Testis (tissue), 3 donors: ENCODE measurements around the gene GRIK4. TPM values are rescaled to one million over a fixed set of nuclear protein-coding genes. Genes with fewer than 3 reads are reported as not detected.

Experiments
- DNase-seq: peaks from one replicate; pipeline ENCODE4 v3.0.0-alpha.2; 2019
- H3K27ac ChIP-seq, 2 donors: fragments of 200-600 bp; sonication (generic); one replicate each; pipeline ENCODE4 v1.5.1; 2019
- H3K27me3 ChIP-seq: fragments of 200-600 bp; sonication (generic); one replicate; pipeline ENCODE4 v1.5.1; 2019
- H3K36me3 ChIP-seq: fragments of 200-600 bp; sonication (generic); one replicate; pipeline ENCODE4 v1.5.1; 2017; ENCODE audit warnings: low read depth; ENCODE audit errors: missing control alignments
- H3K4me1 ChIP-seq: fragments of 200-600 bp; sonication (generic); one replicate; pipeline ENCODE4 v1.5.1; 2019
- H3K4me3 ChIP-seq, 2 donors: fragments of 200-600 bp; sonication (generic); one replicate each; pipeline ENCODE4 v1.5.1; 2017 to 2019
- H3K9me3 ChIP-seq: fragments of 200-600 bp; sonication (generic); one replicate; pipeline ENCODE4 v1.5.1; 2017
- CTCF ChIP-seq, 3 experiments: fragments of 450-650 bp in 2 of 3; fragments of 200-600 bp in 1 of 3; sonication (generic) in 1 of 3; IDR thresholded peaks; one replicate each; pipeline ENCODE4 v1.5.1; 2016 to 2019; ENCODE audit warnings: antibody characterized with exemption in 3 of 3, mild to moderate bottlenecking in 2 of 3, moderate library complexity in 1 of 3
- POLR2A ChIP-seq: fragments of 450-650 bp; IDR thresholded peaks from one replicate; pipeline ENCODE4 v1.6.1; 2017; ENCODE audit warnings: antibody characterized with exemption, mild to moderate bottlenecking, moderate library complexity
- WGBS, 2 donors: methylation state at CpG; one replicate each; pipeline ENCODE4 v1.1.5; 2018; 5-methylcytosine and 5-hydroxymethylcytosine counted together
- intact Hi-C: fragments of 100-400 bp; cut with DNase I; formaldehyde crosslinking; loops from one replicate; pipeline ENCODE4 v1.15.1; 2023; ENCODE audit warnings: low total_unique reads
- polyA plus RNA-seq: library from polyadenylated mRNA; stranded (reverse); fragments of 350-450 nt; fragmentation: Illumina TruSeq; extraction: RNeasy Lipid Tissue Mini Kit (QIAGEN cat#74804); gene quantifications from one replicate; pipeline ENCODE4 v1.2.3, GENCODE V29; 2014; ENCODE audit warnings: low read depth, low replicate concordance; ENCODE audit not compliant: insufficient read depth
- total RNA-seq, 2 donors: library from RNA; depleted of rRNA; stranded (reverse); fragments of >200 nt; gene quantifications; one replicate each; pipeline ENCODE4 v1.2.3, GENCODE V29; 2016

The GRIK4 gene
- total and polyA plus RNA-seq, 3 donors from 2014 or later: 2.6 to 3.0 (median 2.6) TPM

- no peak for TF ChIP-seq CTCF (IDR thresholded peaks at IDR 0.05)
- no peak for TF ChIP-seq POLR2A
- intact Hi-C loops: no loop called here
- DNase-seq: no peak
- Histone ChIP-seq H3K36me3 (no peaks in the 10 kb centered on the region), H3K4me3 (no peak overlapping the region), H3K9me3 (no peaks in the 10 kb centered on the region), H3K27me3 (no peaks in the 10 kb centered on the region), H3K27ac (no peak overlapping the region), H3K4me1 (no peaks in the 10 kb centered on the region)
- WGBS, 2 donors: 78 to 79% methylated on average over 9 of the region's 9 CpGs
These were observed 150.6 kb downstream of the GRIK4 start for GRCh38 chr11:120662071-120662676.

GRCh38 chr11:120663142-120663541, 151.6 kb downstream of the GRIK4 start:
- TF ChIP-seq CTCF (IDR thresholded peaks at IDR 0.05): no peak
- TF ChIP-seq POLR2A: no peak
- DNase-seq: no peak
- intact Hi-C loops: no loop called here
- H3K27me3 ChIP-seq: no peaks in the 10 kb centered on the region
- WGBS, 2 donors: 79 to 83% methylated on average over 2 of the region's 2 CpGs
- H3K4me1 ChIP-seq: no peaks in the 10 kb centered on the region
- no peak overlapping the region for H3K4me3 ChIP-seq
- H3K36me3 ChIP-seq: no peaks in the 10 kb centered on the region
- H3K9me3 ChIP-seq: no peaks in the 10 kb centered on the region
- H3K27ac ChIP-seq: no peak overlapping the region

- no peak for DNase-seq
- Histone ChIP-seq H3K4me3 (no peak overlapping the region), H3K27me3 (no peaks in the 10 kb centered on the region), H3K36me3 (no peaks in the 10 kb centered on the region), H3K4me1 (no peaks in the 10 kb centered on the region), H3K9me3 (no peaks in the 10 kb centered on the region), H3K27ac (no peak overlapping the region)
- WGBS, 2 donors: 81 to 84% methylated on average over 10 of the region's 10 CpGs
- intact Hi-C loops: no loop called here
- TF ChIP-seq POLR2A: no peak
- no peak for TF ChIP-seq CTCF (IDR thresholded peaks at IDR 0.05)
These were observed 154.6 kb downstream of the GRIK4 start for GRCh38 chr11:120666121-120666639.

- 28 to 44% methylated on average over 11 to 14 of the region's 14 CpGs for WGBS, 2 donors
- no peak overlapping the region for H3K4me3 ChIP-seq
- H3K27ac ChIP-seq: no peak overlapping the region
- no peak for TF ChIP-seq CTCF (IDR thresholded peaks at IDR 0.05)
- H3K4me1 ChIP-seq: no peaks in the 10 kb centered on the region
- H3K36me3 ChIP-seq: no peaks in the 10 kb centered on the region
- no peaks in the 10 kb centered on the region for H3K9me3 ChIP-seq
- intact Hi-C loops: no loop called here
- H3K27me3 ChIP-seq: no peaks in the 10 kb centered on the region
- peak; percentile 65 for DNase-seq
These were observed 155.7 kb downstream of the GRIK4 start for GRCh38 chr11:120667281-120667680.

GRCh38 chr11:120667934-120668333, 156.4 kb downstream of the GRIK4 start:
- no peak overlapping the region for H3K4me3 ChIP-seq
- WGBS, 2 donors: 68 to 71% methylated on average over 1 of the region's 1 CpG
- no peaks in the 10 kb centered on the region for H3K4me1 ChIP-seq
- H3K9me3 ChIP-seq: no peaks in the 10 kb centered on the region
- intact Hi-C loops: no loop called here
- H3K27ac ChIP-seq: no peak overlapping the region
- TF ChIP-seq CTCF (IDR thresholded peaks at IDR 0.05): no peak
- no peak for TF ChIP-seq POLR2A
- H3K36me3 ChIP-seq: no peaks in the 10 kb centered on the region
- no peak for DNase-seq
- H3K27me3 ChIP-seq: no peaks in the 10 kb centered on the region
